NCI-H345 treated with DMSO at 0.1 percent for 48 hours (cell line): ENCODE results near the gene GOSR2.

Experiments used
- DNase-seq: peaks from one replicate; lab custom pipeline; 2025; ENCODE audit not compliant: unreplicated experiment; lab: John Stamatoyannopoulos, UW

Gene GOSR2

DNA sequence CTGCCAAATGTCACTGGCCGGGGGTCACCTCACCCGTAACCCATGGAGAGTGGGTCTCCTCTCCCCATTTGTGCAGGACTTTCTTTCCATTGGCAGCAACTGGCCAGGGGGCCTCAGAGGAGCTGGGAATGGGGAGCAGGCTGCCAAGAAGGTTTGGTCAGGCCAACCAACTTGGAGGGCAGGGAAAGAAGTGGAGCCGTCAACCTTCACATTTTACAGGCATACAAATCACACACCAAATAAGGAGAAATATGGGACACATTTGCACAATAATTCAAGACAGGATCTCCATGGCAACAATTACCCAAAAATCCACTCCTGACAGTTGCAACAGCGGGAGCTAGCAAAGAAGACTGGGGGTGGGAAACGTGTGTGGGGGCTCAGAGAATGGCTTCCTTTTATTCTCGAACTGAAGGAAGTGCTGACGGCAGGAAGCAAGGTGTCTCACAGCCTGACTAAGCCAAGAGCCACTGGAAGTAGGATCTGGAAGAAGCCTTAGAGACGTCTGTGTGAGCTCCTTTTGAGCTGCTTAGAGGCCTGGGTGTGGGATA lies 35.2 kb downstream of the GOSR2 start:
- no peak for DNase-seq

DNA sequence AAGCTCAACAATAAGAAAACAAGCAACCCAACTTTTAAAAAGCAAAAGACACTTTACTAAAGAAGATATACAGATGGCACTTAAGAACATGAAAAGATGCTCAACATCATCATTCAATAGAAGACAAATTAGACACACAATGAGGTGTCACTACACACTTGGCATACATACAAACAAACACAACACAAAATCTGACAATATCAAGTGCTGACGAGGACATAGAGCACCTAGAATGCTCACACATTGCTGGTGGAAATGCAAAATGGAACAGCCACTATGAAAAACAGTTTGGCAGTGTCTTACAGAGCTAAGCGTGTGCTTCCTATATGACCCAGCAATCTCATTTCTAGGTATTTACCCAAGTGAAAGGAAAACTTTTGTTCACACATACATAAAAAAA lies 37.2 kb downstream of the GOSR2 start:
- no peak for DNase-seq

DNA sequence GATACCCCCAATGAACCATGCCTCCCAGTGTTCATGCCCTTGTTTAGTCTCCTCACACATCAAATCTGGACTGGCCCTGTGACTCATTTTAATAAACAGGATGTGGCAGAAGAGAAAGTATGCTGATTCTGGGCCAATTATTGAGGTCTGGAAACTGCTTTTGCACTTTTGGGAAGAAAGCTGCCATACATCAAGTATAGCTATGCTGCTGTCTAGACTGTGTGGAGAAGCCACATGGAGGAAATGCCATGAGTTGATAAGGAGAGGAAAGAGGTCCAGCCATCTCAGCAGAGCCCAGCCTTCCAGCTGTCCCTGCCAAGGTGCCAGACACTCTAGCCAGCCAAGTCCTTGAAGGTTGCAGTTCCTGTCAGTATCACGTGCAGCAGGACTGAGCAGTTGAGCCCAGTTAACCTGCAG lies 39.4 kb downstream of the GOSR2 start:
- DNase-seq = no peak

DNA sequence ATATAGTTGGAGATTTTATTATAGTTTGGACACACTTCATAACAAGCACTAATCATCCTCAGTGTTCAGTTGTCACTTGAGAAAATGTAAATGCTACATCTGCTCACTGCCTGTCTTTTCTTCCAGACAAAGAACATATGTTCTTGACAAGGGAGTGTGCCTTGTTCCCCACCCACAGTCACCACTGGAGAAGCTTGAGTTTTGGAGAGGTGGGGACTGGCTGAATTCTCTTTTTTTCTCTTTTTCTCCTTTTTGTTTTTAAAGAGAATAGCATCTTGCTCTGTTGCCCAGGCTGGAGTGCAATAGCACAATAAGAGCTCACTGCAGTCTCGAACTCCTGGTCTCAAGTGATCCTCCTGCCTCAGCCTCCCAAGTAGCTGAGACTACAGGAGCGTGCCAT lies 40.6 kb downstream of the GOSR2 start:
- no peak for DNase-seq

DNA sequence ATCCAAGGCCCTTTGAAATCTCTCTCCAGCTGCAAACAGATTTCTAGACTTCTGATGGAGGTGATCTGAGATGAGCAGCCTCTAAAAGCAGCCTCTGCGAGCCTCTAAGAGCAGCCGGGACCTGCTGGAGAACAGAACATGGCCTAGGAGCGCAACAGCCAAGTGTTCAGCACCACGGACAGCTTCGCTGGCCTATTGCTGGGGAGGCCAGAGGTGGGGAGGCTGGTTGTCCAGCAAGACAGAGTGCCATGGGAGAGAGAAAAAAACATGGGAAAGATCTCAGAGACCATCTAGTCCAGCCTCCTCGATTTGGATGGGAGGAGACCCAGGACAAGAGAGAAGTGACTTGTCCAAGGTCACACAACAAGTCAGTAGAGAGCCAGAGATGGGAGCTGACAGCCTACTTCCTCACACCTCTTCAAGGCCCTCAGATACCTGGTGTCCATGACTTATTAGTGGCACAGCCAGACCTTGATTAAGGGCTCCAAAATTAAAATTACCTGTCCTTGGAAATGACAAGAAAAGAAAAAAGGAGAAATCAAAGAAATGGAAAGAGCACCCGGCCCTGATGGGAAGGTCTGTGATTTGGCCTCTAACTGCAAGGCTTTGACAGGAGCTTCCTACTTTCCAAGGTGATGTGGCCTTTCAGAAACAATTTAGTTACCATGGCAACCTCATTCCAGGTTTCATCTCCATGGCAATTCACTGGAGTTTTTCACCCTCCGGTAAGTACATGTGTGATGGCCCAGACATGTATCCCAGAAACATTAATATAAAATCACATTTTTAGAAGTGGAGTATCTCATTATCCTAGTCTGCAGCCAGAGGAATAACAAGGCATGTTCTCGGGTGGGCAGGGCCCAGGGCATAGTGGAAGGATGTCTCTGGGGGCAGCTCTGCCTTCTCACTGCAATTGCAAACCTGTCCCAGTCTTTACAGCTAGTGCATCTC lies 41.6 kb downstream of the GOSR2 start:
- no peak for DNase-seq

DNA sequence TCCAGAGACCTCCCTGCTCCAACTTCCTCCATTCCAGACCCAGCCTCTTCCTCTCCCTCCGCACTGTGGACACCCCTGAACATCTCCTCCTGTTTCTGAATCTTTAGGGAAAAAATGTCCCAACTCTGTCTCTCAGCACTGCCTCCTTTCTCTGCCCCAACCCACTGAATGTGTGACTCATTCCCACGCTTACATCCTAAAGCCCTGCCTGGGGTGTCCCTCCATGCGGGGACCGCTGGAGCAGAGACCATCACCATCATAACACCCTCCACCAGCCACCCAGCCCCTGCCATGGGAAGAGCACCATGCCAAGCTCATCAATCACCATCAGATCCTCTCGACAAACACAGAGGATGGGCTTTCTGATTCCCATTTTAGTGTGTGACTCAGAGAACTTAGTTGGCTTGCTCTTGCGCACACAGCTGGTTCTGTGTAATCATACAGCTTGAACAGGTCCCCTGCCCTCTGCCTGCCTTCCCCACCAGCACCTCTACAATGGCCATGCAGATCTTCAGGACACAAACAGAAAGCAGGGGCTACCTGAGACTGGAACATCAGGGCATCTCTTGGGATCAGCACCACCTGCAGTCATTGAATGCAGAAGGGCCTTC lies 45.4 kb downstream of the GOSR2 start:
- no peak for DNase-seq

DNA sequence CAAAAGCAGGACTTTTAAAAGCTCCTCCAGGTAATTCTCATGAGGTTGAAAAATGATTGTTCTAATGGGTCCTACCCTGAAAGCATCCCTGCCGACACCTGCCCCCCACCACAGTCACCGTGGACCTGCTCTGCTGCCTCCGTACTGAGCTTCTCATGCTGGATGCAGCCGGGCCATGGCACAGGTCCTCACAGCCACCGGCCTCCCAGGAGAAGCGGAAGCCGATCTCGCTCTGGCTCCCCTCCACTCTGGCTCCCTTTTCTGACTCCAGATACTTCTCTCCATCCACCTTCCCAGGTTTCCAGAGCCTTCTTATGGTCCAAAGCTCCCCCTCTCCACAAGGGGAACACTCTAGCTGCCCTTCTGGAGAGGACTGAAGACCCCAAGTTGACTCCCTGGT lies 45.9 kb downstream of the GOSR2 start:
- no peak for DNase-seq

DNA sequence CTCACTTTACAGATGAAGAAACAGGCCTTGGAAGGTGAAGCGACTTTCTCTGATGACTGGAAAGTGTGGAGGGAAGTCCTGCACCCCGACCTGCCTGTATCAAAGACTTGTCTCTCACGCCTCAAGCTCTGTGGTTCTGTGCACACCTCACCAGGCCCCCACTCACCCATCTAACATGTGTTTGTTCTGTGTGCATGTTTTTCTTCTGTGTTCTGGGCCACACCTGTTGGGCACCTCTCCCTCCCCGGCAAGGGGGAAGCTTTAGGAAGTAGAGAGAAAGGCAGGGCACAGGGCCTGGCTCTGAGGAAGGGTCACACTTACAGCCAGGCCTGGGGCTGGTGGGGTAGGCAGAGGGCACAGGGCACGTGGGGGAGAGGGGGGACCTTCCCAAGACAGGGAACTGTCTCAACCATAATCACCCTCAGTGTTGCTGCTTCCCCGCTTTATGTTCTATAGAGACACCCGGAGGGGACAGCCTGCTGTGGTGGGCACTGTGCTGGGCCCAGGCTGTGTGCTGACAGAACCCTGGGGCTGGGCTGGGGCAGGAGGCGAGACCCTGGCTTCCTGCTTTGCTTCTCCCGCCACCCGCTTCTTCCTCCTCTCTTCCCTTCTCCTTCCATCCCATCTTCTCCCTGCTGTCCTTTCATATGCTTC lies 48.8 kb downstream of the GOSR2 start:
- DNase-seq = no peak

DNA sequence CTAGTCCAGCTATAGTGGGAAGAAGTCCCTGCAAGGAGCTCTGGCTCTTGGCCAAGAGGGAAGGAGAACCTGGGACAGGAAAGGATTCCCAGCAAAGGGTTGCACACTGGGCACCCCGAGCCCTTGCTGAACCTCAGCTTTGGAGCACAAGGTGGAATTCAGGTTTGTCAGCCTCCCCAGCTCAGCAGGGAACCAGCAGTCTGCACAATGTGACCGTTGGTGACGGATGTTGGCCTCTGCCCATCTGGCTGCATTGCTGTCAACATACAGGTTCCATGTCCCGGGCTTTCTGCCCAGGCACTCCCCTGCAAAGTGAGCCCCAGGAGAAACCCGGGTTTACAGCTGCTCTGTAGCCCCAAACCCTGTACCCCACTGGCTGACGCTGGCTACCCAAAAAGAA lies 49.4 kb downstream of the GOSR2 start:
- DNase-seq = no peak

DNA sequence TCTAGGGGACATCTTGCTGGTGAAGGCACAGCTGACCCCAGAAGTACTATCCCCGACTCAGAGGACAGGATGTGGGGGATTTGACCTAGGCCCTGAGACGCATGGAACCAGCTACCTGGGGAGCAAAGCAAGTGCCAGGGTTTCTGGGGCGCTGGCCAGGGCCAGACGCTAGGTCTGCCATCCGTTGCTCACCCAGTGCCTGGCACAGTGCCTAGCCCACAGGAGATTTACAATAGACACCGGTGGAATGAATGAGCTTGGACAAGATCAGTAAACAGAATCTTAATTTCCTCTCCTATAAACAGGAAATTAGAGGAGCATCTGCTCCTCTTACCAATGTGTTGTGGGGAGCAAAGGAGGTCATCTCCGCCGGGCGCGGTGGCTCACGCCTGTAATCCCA lies 51.1 kb downstream of the GOSR2 start:
- no peak for DNase-seq

DNA sequence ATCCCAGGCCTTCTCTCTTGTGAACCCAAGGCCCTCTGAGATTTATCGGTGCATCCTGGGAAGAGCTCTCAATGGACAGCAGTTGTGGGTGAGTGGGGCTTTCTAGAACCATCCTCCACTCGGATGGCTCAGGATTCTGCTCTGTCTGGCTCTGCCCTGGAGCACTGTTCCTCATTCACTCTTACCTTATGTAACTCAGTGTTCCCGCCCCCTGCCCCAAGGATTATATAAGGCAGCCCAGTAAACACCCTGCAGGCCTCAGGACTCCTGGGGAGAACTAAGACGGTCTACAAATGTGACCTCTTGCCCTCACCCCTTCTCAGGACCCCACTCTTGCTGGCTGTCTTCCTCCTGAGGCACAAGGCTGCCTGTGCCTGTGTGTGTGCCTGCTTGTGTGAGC lies 52.3 kb downstream of the GOSR2 start:
- no peak for DNase-seq

DNA sequence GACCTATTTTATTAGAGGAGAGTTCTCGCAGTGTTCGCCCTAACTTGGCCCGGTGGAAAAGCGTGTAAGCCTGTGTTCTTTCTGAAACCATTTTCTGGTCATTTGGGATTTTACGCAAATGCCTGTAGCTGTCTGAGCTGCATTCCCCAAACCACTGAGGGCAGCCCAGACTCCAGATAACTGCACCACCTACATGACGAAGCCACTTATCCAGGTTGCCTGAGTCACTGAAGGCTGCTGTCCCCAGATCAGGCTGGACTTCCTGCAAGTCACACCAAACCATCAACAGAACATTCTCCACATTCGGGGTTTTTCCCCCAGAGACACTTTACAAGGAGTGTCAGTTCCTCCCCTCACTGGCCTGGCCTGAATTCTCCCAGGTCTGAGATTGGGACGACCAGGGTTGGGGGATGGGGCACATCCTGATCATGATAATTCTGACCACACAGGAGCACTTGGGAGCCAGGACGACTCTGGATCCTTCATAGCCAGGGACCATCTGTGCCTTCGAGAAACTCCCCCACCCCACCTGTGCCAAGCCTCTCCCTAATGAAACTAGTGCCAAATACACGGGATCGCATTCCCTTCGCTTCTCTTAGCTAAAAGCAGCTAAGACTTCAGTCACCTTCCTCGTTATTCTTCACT lies 53.8 kb downstream of the GOSR2 start:
- no peak for DNase-seq

DNA sequence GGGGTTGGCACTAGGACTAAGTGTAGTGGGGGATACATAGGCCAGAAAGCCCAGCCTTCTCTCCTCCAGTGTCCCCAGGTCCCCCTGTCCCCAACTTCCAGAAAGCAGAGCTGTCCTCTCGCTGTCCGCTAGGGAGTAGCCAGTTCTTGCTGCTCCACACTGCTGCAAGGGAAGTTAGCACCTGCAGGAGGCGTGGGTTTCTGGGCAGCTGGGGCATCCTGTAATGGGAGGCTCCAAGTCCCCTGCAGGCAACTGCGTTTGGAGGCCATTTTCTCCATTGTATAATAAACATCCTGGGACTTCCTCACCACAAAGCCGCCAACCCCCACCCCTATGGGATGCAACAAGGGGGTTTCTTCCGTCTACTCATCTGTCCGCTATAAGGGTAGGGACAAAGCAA lies 54.4 kb downstream of the GOSR2 start:
- no peak for DNase-seq

DNA sequence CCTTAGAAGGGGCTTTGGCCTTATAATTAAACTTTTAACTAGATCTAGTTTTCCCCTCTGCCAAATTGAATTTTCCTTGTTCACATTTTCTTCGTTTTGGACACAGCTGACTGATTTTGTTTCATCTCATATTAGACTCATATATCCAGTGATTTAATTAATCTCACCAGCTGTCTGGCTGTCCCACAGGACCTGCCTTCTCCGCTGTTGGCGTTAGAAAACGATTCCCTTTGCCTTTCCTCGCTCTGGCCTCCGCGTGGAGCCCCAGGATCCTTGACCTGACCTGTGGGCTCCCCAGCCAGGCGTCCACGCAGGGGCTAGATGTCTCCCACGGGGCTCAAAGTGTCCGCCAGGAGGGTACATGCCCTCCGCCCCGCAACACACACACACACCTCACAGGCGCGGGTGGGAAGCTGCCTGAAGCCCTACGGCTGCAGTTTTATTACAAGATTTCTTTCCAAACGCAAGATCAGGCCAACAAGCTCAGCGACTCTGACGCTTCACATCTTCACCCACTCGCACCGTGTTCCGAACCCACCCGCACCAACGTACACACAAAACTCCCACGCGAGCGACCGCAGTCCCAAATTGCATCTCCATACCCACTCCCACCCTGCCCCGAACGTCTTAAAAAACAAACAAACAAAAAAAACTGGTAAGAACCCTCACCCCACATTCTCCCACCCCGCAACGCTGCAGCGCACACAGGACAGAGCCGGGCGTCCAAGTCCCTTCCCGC lies 55.0 kb downstream of the GOSR2 start:
- no peak for DNase-seq

DNA sequence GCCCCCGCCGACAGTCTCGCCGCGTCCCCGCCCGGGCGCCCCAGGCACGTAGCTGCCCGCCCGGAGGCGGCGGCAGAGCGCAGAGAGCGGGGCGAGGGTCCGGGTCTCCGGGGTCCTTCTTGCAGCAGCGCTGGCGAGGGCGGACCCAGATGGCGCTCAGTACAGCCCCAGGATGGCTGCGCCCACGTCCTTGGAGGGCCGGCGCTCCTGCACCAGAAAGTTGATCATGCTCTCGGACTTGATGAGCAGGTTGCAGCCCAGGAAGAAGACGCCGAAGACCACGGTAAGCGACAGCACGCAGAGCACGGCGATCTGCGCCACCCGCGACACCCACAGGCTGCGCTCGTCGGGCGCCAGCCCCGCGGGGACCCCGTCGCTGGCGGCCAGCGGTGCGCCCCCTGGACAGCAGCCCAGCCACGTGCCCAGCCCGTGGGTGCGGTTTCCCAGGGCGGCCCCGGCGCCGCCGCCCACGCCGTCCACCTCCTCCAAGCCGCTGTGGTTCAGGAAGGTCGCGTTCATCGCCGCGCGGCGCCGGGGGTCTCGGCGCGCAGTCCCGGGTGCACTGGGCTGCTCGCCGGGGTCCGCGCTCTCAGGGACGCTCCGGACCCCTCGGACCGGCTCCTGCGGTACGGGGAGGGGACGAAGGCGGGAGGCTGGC lies 55.7 kb downstream of the GOSR2 start:
- no peak for DNase-seq

DNA sequence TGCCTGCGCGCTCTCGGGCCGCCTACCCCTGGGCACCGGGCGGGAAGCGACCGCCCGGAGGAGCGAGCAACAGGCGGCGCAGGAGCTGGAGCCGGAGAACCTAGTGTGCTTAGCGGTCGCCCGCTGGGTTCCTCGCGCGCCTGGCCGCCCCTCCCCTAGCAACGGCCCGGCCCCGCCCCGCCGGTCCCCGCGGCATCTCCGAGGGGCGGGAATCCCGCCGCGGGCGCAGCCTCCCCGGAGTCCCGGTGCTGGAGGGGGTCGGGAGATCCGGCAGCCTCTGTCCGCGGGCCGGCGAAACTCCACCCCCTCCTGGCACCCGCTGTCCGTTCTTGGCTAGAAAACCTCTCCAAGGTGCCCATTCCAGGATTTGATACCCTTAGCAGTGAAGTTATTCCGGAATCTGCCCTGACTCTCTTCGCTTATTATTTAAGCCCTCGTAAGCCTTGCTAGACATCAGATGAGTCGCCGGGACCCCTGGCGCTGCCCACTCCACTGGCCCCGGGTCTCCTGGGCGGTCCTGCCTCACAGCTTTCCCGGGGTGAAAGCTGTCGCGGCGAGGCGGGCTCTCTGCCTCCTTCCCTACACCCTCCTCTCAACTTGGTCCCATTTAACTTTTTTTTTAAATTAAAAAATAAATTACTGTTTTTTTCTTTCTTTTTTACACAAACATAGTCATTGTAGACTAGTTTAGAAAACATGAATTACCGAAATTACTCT lies 56.3 kb downstream of the GOSR2 start, which contains the start of gene RPRML:
TSS of gene RPRML (minus strand) at position 107 of the 717 bp plus-strand sequence. CDS start 246 bp downstream, outside the sequence.
- peak; percentile 30 for DNase-seq

DNA sequence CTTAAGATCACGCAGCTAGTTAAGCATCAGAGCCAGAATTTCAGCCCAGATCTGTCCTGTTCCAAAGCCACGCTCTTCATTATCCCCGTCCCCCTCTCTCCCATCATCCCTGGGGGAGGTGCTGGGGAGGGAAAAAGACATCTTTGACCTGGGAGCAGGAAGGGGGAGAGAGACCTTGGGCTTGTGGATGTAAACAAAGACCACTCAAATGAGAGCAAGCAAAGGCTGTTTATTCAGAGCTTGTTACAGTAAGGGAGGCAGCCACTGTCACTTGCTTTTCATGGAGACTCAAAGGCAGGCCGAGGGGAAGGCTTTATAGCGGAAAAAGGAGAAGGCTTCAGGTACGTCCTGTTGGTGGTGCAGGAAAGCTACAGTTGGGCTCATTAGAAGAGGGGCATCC lies 59.6 kb downstream of the GOSR2 start:
- DNase-seq = no peak

DNA sequence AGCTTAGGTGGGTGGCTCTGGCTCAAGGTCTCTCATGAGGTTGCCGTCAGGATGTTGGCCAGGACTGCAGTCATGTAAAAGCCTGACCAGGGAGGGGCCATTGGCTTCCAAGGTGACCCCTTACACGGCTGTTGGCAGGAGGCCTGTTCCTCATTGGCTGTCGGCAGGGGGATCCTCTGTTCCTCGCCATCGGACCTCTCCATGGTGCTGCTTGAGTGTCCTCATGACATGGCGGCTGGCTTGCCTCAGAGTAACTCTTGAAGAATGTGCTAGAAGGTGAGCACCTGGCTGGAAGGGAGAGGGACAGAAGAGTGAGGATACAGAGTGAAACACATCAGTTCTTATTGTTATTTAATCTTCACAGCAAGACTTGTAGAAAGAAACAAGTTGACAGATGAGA lies 60.8 kb downstream of the GOSR2 start:
- DNase-seq = no peak

DNA sequence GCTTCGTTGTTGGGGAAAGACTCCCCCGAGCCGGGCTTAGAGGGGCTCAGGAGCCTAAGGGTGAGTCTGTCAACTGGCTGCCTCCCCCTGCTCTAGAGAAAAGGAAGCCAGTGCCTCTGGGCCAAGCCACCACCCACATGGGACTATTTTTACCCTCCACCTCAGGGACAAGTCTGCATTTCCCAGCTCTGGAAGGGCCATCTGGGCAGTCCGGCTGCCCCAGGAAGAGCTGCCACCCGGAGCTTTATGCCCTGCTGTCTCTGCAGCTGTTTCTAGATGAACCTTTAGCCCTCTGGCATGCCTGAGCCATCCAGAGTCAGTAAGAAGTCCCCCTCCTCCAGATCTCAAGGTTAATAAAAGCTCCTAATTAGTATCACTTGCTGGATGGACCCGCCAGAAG lies 61.4 kb downstream of the GOSR2 start:
- DNase-seq = no peak
